ENCODE data around the gene SFRP4.

DNA sequence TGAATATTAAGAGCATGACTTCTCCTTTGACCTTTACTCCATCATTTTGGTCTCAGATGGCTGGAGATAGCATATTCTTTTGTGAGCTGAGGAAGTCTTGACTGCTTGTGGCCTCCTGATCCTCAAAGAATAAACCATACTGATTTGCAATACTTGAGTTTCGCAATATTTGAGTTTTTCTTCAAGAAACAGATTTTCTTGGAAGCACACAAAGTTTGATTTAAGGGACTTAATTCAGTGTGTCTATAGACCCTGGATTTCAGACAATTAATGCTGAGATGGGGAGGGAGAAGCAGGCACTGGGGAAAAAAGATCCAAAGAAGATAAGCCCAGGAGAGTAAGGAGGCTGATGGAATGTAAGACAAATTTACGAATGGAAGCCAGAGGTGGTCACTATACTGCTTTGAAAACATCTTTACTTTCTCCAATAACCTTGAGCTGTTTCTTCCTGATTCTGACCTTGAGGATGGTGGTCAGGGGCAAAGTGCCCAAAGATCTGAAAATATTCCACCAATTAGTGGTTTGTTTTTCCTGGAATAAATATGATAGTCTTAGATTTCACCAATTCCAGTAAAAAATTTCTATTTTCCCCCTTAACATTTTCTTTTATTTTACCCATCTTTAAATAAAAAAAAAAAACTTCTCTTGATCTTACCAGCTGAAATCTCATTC, 11.3 kb upstream of the SFRP4 start:
- TF ChIP-seq, protein P1, sequence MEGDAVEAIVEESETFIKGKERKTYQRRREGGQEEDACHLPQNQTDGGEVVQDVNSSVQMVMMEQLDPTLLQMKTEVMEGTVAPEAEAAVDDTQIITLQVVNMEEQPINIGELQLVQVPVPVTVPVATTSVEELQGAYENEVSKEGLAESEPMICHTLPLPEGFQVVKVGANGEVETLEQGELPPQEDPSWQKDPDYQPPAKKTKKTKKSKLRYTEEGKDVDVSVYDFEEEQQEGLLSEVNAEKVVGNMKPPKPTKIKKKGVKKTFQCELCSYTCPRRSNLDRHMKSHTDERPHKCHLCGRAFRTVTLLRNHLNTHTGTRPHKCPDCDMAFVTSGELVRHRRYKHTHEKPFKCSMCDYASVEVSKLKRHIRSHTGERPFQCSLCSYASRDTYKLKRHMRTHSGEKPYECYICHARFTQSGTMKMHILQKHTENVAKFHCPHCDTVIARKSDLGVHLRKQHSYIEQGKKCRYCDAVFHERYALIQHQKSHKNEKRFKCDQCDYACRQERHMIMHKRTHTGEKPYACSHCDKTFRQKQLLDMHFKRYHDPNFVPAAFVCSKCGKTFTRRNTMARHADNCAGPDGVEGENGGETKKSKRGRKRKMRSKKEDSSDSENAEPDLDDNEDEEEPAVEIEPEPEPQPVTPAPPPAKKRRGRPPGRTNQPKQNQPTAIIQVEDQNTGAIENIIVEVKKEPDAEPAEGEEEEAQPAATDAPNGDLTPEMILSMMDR (conservative IDR thresholded peaks at IDR 0.05; ENCODE audit: low read length): no peak
- TF ChIP-seq EZH2phosphoT487 (IDR thresholded peaks at IDR 0.05; ENCODE audit: borderline replicate concordance): no peak

Measured in Loucy (cell line).